HTERT RPE-1 (cell line): ENCODE measurements around the gene ZNF814.
"Not testable (repeated sequence)": the region's sequence is repeated elsewhere in the genome, so short reads cannot be mapped to it uniquely, and the experiment has no call there.

ENCODE experiments used
- in situ Hi-C: fragments of 300-500 bp; cut with MboI; formaldehyde crosslinking; loops from 4 replicates; pipeline ENCODE4 v1.14.3; 2020; ENCODE audit warnings: low sequenced_read_pairs

ZNF814 gene

DNA sequence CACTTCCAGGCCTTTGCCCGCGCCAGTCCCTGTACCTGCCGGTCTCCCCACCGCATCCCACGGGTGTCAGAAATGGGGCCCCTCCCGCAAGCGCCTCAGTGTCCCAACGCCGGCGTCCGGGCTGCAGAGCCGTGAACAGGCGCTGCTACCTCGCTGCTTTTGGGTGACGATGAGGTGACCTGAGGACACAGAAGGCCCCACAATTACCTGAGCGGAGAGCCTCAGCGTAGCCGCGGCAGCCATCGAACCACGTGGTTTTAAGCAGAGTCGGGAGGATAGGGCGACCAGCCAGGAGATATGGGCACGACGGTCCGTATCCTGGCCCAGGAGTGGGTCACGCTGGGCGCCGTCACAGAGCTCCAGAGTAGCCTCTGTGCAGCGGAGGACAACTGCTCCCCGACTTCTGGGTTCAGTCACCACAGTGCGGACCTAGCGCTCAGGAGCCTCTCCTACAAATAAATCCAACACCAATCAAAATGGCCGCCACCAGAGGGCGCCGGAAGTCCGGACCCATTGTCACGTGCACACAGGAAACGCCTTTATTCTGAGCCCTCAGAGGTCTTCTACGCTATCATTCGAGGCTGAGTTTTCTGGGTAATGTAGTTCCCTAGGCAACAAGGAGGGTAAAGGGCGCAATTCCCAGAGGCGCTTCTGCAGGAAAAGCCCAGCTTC, at the start of gene ZNF814:
Gene ZNF814, minus strand, starts transcription at position 478 of the 672 bp plus-strand sequence. Its CDS starts 235 bp downstream, at position 243.
- in situ Hi-C loops = no loop called here

GRCh38 chr19:57935731-57936130, 46.9 kb upstream of the ZNF814 start:
- in situ Hi-C loops = no loop called here

DNA sequence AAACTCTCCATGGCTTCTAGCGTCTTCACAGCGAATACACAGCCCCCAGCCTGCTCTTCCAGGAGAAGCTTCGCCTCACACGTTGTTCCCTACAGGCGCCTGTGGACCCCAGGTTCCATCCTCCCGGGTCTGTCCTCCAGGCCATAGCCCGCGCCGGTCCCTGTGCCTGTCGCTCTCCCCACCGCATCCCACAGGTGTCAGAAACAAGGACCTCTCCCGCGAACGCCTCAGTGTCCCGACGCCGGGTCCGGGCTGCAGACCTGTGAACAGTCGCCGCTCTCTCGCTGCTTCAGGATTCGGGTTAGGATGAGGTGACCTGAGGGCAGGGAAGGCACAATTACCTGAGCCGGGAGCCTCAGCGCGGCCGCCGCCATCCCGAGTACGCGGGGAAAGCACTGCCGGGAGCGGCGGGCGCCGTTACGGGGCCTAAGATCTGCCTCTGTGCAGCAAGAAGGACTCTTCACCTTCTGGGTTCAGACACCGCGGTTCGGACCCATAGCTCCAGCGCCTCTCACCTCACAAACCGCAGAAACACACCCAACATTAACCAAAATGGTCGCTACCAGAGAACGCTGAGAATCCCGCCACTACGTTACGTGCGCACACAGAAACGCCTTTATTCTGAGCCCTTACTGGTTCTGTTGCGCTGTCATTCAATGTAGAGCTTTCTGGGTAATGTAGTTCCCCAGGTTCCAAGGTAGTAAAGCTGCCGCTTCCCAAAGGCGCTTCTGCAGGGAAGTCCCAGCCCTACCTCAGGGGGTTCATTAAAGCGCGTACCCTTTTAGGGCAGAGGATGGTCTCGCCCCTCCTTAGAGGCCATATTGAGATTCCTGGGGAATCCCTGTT, 46.2 kb upstream of the ZNF814 start, which contains the start of gene ZNF418:
Gene ZNF418, minus strand, starts transcription at position 583 of the 846 bp plus-strand sequence. CDS start 1,580 bp downstream, outside the sequence.
- in situ Hi-C loops = no loop called here

DNA sequence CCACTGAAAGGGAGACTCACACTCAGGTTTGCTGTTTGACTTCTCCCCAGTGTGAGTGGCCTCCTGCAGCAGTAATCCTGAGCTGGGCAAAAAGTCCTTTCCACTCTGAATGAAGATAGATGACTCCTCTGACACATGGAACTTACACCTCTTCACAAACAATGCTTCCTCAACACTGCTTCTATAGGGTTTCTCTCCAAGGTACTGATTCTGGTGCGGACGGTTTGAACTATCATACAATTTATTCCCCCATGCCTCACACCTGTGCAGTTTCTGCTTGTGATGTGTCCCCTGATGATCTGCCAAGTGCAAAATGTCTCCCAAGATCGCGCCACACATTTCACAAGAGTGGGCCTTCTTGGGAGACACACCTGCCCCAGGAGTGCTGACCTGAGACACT, 38.8 kb upstream of the ZNF814 start:
- in situ Hi-C loops = no loop called here

- in situ Hi-C loops = not testable (repeated sequence)
Measured at GRCh38 chr19:57916168-57916995, 27.5 kb upstream of the ZNF814 start, which contains the start of gene ZNF417. Gene ZNF417, minus strand, starts transcription at chr19:57916592. Its CDS starts 181 bp downstream, at chr19:57916411.

- in situ Hi-C loops = no loop called here
Measured at GRCh38 chr19:57914531-57914930, 25.7 kb upstream of the ZNF814 start.

DNA sequence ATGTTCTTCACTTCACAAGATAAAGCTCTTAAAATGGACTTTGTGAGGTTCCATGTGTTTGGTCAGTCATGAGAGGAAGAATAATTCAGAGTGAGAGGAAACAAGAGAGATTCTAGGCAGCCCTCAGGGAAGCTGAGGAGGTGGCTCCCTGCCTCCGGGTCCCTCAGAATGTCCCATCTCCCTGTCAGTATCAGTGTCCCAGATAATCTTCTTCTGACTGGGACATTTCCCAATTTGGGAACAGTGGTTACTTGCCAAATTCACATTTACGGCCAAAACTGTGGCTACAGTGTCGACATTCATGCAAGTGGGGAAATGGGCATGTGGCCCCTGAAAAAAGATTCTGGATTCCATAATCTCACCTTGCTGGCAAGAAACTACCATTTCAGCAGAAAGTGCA, 18.6 kb upstream of the ZNF814 start:
- in situ Hi-C loops = no loop called here

GRCh38 chr19:57905258-57905657, 16.4 kb upstream of the ZNF814 start:
- in situ Hi-C loops = no loop called here

- in situ Hi-C loops = no loop called here
Measured at GRCh38 chr19:57903618-57904184, 14.9 kb upstream of the ZNF814 start.

- in situ Hi-C loops = no loop called here
Measured at GRCh38 chr19:57900311-57900710, 11.5 kb upstream of the ZNF814 start.

DNA sequence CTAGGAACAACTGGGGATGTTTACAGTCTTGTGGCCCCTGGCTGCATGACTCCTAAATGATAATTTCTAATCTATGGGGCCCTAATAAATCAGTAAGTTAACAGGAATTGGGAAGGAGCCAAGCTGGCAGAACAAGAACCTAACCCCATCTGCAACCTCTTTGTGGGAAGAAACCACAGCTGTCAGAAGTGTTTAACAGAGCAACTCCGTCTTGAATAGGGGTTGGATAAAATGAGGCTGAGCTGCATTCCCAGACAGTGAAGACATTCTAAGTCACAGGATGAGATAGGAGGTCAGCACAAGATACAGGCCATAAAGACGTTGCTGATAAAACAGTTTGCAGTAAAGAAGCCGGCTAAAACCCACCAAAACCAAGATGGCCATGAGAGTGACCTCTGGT, 1.9 kb upstream of the ZNF814 start:
- in situ Hi-C loops = not testable (repeated sequence)

DNA sequence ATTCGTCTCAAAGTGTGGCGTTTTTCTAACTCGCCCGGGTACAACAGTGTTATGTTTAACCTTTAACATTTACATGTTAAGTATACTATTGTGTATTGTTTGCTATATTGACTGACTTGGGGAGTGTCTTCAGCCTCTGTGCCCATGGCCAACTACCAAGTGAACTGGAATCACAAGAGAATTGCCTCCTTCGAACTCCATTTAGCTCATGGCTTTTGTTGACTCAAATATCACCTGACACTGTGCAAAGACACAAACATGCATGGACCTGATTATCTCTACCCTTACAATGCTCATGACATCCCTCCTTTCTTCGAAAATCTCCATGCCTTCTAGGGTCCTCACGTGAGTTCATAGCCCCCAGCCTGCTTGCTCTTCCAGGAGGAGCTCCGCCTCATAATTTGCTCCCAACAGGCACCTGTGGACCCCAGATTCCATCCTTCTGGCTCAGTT, 704 bp downstream of the ZNF814 start:
- in situ Hi-C loops = no loop called here

- in situ Hi-C loops = no loop called here
Measured at GRCh38 chr19:57887195-57887941, 1.5 kb downstream of the ZNF814 start.

GRCh38 chr19:57886046-57886445, 2.8 kb downstream of the ZNF814 start:
- in situ Hi-C loops = no loop called here

- in situ Hi-C loops = not testable (repeated sequence)
Measured at GRCh38 chr19:57873883-57874799, 14.7 kb downstream of the ZNF814 start.

GRCh38 chr19:57872450-57872849, 16.4 kb downstream of the ZNF814 start:
- in situ Hi-C loops = no loop called here

GRCh38 chr19:57870225-57870624, 18.6 kb downstream of the ZNF814 start:
- in situ Hi-C loops = no loop called here

- in situ Hi-C loops = not testable (repeated sequence)
Measured at GRCh38 chr19:57869655-57870054, 19.2 kb downstream of the ZNF814 start.
